Kidney tubule cell (primary cell): ENCODE results near the gene AUTS2.
"Not testable (repeated sequence)": the region's sequence is repeated elsewhere in the genome, so short reads cannot be mapped to it uniquely, and the experiment has no call there.

ENCODE experiments used
- DNase-seq: peaks from one replicate; pipeline ENCODE4 v3.0.0-alpha.2; 2018; ENCODE audit warnings: low spot score

AUTS2 gene

DNA sequence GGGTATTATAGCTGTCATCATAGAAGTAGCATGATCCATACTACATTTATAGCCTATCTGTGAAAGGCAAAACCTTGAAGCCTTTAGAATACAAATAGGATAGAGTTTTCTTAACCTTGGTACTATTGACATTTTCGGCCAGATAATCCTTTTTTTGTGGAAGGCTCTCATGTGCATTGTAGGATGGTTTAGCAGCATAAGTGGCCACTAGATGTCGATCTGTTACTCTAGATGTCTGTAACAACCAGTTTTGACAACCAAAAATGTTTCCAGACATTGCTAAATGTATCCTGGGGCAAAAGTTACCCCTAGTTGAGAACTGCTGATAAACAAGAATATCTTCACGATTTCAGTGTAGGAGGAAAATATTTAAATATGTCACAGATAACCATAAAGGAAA is 1214.2 kb downstream of the AUTS2 start:
- DNase-seq: no peak

DNA sequence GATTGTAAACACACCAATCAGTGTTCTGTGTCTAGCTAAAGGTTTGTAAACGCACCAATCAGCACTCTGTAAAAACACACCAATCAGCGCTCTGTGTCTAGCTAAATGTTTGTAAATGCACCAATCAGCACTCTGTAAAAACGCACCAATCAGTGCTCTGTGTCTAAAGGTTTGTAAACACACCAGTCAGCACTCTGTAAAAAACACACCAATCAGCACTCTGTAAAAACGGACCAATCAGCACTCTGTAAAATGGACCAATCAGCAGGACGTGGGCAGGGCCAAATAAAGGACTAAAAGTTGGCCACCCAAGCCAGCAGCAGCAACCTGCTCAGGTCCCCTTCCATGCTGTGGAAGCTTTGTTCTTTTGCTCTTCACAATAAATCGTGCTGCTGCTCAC is 1224.2 kb downstream of the AUTS2 start:
- not testable (repeated sequence) for DNase-seq

DNA sequence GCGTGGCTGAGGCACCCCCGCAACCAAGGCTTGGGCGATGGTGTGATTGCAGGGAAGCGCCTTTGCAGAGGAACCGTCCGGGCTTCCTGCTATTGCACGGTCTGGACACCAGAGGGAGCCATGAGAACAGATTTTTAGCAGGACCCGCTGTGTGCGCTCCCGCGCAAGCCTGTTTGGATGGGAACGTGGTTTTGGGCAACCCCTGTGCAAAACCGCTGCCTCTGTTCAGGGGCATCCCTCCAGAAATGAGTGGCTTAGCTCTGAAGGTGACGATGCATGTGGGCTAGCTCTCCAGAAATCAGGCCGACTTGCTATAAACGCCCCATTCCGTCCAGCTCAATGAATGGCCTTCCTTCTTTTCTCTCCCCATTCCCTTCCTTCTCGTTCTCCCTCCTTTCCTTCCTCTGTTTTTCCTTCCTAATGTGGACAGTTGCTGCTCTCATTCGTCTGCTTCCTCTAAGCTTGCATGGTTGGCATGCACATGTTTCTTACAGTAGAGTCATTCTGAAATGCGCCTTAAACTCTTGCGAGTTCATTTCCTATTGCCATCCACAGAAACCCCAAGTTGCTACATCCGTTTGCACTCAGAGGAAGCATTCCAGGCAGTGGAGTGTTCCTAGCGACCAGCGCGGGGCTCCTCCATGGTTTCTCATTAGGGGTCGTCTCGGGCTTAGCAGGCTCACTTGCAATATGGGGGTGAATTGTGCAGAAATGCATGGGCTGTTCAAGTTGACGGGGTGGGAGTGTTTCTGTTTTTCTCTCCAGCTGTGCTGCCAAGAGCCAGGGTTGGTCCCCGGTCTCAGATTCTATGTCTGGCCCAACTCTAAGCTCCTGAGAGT is 1231.2 kb downstream of the AUTS2 start:
- peak; percentile 57 for DNase-seq

DNA sequence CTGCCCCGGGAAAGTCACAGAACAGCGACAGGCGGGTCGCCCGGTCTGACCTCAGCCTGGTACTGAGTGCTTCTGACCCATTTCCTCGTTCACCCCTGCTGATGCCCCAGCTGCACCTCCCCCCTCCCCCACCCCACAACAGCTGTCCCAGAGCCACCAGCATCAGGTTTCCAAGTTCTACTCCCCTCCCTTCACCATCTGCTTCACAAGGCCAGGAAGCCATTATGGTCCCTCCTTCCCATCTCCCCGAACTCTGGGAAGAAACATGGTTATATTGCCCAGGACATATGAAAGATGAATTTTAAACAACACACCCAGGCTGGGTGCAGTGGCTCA is 1231.8 kb downstream of the AUTS2 start:
- DNase-seq: no peak

DNA sequence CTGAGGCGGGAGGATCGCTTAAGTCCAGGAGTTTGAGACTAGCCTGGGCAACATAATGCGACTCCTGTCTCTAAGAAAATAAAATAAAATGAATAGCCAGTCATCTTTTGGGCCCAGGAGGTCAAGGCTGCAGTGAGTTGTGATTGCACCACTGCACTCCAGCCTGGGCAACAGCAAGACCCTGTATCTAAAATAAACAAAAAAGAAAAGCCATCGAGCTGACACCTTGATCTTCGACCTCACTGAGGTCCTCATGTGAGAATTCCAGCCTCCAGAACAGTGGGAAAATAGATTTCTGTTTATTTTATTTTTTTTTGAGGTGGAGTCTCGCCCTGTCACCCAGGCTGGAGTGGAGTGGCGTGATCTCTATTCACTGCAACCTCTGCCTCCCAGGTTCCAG is 1232.2 kb downstream of the AUTS2 start:
- no peak for DNase-seq

DNA sequence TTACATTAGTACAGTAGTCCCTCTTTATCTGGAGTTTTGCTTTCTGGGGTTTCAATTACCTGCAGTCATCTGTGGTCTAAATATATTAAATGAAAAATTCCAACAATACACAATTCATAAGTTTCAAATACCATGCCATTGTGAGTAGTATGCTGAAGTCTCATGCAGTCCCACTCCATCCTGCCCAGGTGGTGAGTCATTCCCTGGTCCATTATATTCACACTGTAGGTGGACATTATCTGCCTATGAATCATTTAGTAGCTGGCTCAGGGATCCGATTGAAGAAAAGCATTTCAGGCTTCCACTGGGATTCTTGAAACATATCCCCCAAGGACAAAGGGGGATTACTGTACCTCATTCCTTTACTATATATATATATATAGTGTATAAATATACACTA is 1235.5 kb downstream of the AUTS2 start:
- DNase-seq: peak; percentile 84

DNA sequence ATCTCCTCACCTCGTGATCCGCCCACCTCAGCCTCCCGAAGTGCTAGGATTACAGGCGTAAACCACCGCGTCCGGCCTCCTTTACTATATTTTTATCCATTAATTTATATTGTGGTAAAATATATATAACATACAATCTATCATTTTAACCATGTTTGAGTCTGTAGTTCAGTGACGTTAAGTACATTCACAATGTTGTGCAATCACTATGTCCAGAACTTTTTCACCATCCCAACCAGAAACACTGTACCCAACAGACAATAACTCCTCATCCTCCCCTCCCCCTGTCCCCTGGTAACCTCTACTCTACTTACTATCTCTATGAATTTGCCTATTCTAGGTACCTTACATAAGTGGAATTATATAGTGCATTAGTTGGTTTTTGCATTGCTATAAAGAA is 1236.1 kb downstream of the AUTS2 start:
- DNase-seq: no peak

DNA sequence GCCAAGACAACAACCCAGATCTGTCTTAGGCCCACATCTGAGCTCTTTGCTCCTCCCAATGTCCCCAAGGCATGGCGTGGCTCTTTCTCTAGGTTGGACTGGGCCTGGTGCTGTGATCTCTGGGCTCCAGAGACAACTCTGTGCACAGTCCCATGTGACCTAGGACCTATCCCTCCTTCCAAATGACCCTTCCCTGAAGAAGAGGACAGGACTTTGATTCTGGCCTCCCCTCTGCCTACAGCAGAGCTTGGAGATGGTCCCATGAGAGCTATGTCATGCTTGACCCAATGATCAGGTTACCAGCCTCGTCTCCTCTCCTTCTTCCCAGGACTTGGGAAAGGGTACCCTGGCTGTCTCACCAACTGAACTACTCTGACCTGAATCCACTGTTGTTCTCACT is 1237.4 kb downstream of the AUTS2 start:
- no peak for DNase-seq

DNA sequence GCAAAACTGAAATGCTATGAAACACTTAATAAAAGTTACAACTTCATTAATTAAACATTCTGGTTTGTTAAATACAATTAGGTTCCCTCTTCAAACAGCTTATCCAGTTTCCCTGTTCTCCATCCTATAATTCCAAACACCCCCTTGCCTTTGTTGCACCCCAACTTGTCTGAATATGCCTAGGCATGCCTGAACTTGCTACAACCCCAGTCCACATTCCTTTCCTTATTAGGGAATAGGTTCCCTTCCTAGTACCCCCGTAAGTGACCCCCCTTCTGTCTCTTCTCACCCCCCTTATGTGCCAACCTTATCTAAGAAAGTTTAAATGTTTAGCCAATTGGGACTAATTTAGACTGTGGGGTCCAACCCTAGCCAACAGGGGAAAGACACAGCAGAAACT is 1238.0 kb downstream of the AUTS2 start:
- DNase-seq: no peak

DNA sequence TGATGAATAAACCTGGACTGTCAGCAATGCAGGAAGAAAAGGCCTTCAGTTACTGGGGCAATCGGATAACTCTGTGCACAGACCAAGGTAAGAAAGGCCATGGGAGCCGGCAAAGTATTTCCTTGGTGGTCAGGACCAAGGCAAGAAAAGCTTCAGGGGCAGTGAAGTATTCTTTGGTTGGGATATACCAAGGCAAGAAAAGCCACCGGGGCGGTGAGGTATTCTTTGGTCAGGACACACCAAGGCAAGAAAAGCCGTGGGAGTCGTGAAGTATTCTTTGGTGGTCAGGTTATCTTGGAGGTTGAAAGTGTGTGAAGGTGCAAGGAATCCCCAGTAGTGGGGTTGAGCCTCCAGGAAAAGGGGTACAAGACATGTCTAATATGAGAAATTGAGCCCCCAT is 1238.7 kb downstream of the AUTS2 start:
- no peak for DNase-seq

DNA sequence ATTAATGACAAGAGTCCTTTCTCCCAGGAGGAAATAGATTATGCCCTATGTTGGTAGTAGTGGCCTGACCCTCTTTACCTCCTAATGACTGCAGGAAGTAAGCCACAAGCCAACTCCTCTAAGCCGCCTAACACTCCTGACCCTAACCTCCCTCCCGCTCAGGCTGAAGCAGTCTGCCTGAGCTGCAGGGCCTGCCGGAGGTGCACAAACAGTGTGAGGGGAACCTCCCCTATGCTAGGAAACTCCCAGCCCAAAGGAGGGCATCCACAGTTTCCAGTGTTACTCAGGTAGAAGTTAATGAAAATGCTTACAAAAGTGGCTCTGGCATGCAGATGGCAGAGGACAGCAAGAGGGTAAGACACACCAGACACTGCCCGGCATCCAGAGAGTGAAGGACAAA is 1239.3 kb downstream of the AUTS2 start:
- no peak for DNase-seq

DNA sequence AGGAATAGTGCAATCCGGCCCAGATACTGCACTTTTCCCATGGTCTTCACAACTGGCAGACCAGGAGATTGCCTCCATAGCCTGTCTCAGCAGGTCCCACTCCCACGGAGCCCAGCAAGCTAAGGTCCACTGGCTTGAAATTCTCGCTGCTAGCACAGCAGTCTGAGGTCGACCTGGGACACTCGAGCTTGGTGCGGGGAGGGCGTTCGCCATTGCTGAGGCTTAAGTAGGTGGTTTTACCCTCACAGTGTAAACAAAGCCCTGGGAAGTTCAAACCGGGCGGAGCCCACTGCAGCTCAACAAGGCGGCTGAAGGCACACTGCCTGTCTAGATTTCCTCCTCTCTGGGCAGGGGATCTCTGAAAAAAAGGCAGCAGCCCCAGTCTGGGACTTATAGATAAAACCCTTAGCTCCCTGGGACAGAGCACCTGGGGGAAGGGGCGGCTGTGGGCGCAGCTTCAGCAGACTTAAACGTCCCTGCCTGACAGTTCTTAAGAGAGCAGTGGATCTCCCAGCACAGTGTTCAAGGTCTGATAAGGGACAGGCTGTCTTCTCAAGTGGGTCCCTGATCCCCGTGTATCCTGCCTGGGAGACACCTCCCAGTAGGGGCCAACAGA is 1240.1 kb downstream of the AUTS2 start:
- DNase-seq: no peak
